IPS-18c (cell line): Measurements from ENCODE around the gene TMEM126A.
A peak's percentile ranks its signal among the peaks of the same experiment; 100 is the strongest.
"Not testable (repeated sequence)": the region's sequence is repeated elsewhere in the genome, so short reads cannot be mapped to it uniquely, and the experiment has no call there.

ENCODE experiments used
- H3K4me3 ChIP-seq: 2 replicates; pipeline ENCODE4 v1.7.0; 2013; ENCODE audit warnings: low read depth, mild to moderate bottlenecking, low read length, moderate library complexity; ENCODE audit not compliant: insufficient read depth
- H3K9me3 ChIP-seq: one replicate; pipeline ENCODE4 v1.6.1; 2013; ENCODE audit warnings: mild to moderate bottlenecking, low read length, moderate library complexity; ENCODE audit not compliant: control insufficient read depth, insufficient read depth

Gene TMEM126A

GRCh38 chr11:85647604-85648299 lies at the start of gene TMEM126A:
Gene TMEM126A, plus strand, starts transcription at chr11:85647967. Its CDS starts 2,289 bp downstream, at chr11:85650256.
- H3K9me3 ChIP-seq, result no peaks in the 10 kb centered on the region
- peak within 1 kb of the TSS; percentile 77 for H3K4me3 ChIP-seq

- Histone ChIP-seq H3K4me3 (no peak overlapping the region), H3K9me3 (no peaks in the 10 kb centered on the region)
These were observed 48.7 kb upstream of the TMEM126A start for GRCh38 chr11:85599083-85599482.

- Histone ChIP-seq H3K9me3 (no peaks in the 10 kb centered on the region), H3K4me3 (no peak overlapping the region)
These were observed 45.1 kb upstream of the TMEM126A start for GRCh38 chr11:85602526-85603213.

GRCh38 chr11:85603220-85603619 lies 44.5 kb upstream of the TMEM126A start:
- Histone ChIP-seq H3K4me3 (no peak overlapping the region), H3K9me3 (no peaks in the 10 kb centered on the region)

- not testable (repeated sequence) for H3K9me3 ChIP-seq, H3K4me3 ChIP-seq
These were observed 41.5 kb upstream of the TMEM126A start for GRCh38 chr11:85606237-85606636.

- not testable (repeated sequence) for H3K4me3 ChIP-seq, H3K9me3 ChIP-seq
These were observed 39.1 kb upstream of the TMEM126A start for GRCh38 chr11:85608621-85609020.

GRCh38 chr11:85609286-85609685 lies 38.5 kb upstream of the TMEM126A start:
- H3K9me3 ChIP-seq, H3K4me3 ChIP-seq: not testable (repeated sequence)

GRCh38 chr11:85611643-85612042 lies 36.1 kb upstream of the TMEM126A start:
- not testable (repeated sequence) for H3K4me3 ChIP-seq, H3K9me3 ChIP-seq

- H3K4me3 ChIP-seq, result no peak overlapping the region
- H3K9me3 ChIP-seq, result no peaks in the 10 kb centered on the region
These were observed 28.3 kb upstream of the TMEM126A start for GRCh38 chr11:85619499-85619898.

GRCh38 chr11:85620256-85620655 lies 27.5 kb upstream of the TMEM126A start:
- Histone ChIP-seq H3K9me3 (no peaks in the 10 kb centered on the region), H3K4me3 (no peak overlapping the region)

GRCh38 chr11:85626496-85626895 lies 21.3 kb upstream of the TMEM126A start:
- Histone ChIP-seq H3K4me3 (no peak overlapping the region; the same call in 1 of the 2 replicates), H3K9me3 (no peaks in the 10 kb centered on the region)

- H3K4me3 ChIP-seq, result peak within 1 kb of the TSS; percentile 87
- H3K9me3 ChIP-seq, result no peaks in the 10 kb centered on the region
These were observed 20.3 kb upstream of the TMEM126A start, which contains the start of gene DLG2 for GRCh38 chr11:85627332-85627997. Gene DLG2, minus strand, starts transcription at chr11:85627344.

GRCh38 chr11:85627998-85628770 lies 19.6 kb upstream of the TMEM126A start, which contains the start of gene TMEM126B:
Gene TMEM126B, plus strand, starts transcription at chr11:85628593. Its CDS starts 15 bp downstream, at chr11:85628608.
- Histone ChIP-seq H3K4me3 (peak within 1 kb of the TSS; percentile 87), H3K9me3 (no peaks in the 10 kb centered on the region)

GRCh38 chr11:85628771-85629341 lies 18.9 kb upstream of the TMEM126A start:
- Histone ChIP-seq H3K4me3 (peak overlapping the region; percentile 82), H3K9me3 (no peaks in the 10 kb centered on the region)

- H3K4me3 ChIP-seq, result no peak overlapping the region
- no peaks in the 10 kb centered on the region for H3K9me3 ChIP-seq
These were observed 13.0 kb upstream of the TMEM126A start for GRCh38 chr11:85634747-85635146.

GRCh38 chr11:85643191-85643614 lies 4.6 kb upstream of the TMEM126A start:
- H3K9me3 ChIP-seq, result no peaks in the 10 kb centered on the region
- H3K4me3 ChIP-seq, result no peak overlapping the region

- H3K4me3 ChIP-seq, result peak overlapping the region; percentile 77
- H3K9me3 ChIP-seq, result no peaks in the 10 kb centered on the region
These were observed 689 bp upstream of the TMEM126A start for GRCh38 chr11:85647078-85647477.
